SK-N-SH (cell line): ENCODE results near the gene GFPT2.

Experiments used
- CTCF ChIP-seq: fragments of 200-600 bp; sonication (generic); IDR thresholded peaks from 2 replicates; pipeline ENCODE4 v1.6.1; 2017; ENCODE audit warnings: antibody characterized with exemption, mild to moderate bottlenecking, moderate library complexity
- MXI1 ChIP-seq: IDR thresholded peaks from 2 replicates; pipeline ENCODE4 v1.6.1; 2012; ENCODE audit warnings: mild to moderate bottlenecking, low read depth, low read length, improper control_type of control experiment
- PBX3 ChIP-seq: IDR thresholded peaks from 2 replicates; pipeline ENCODE4; 2012
- RCOR1 ChIP-seq: fragments of 150-350 bp; IDR thresholded peaks from 2 replicates; pipeline ENCODE4 v1.6.1; 2017; ENCODE audit warnings: antibody characterized with exemption, low read length
- RXRA ChIP-seq: IDR thresholded peaks from 2 replicates; pipeline ENCODE4 v1.4.0; 2012; ENCODE audit warnings: low read depth, mild to moderate bottlenecking, borderline replicate concordance
- SMC3 ChIP-seq: IDR thresholded peaks from 2 replicates; pipeline ENCODE4 v1.6.1; 2012; ENCODE audit warnings: low read depth, low read length, improper control_type of control experiment
- TAF1 ChIP-seq: IDR thresholded peaks from 2 replicates; pipeline ENCODE4 v1.6.1; 2012; ENCODE audit warnings: low read depth, mild to moderate bottlenecking, low read length, moderate library complexity, borderline replicate concordance

- TF ChIP-seq CTCF (no peak), RCOR1 (no peak), PBX3 (no peak), SMC3 (no peak), TAF1 (no peak), MXI1 (no peak), RXRA (no peak)
Measured at GRCh38 chr5:180336234-180337020, 16.7 kb downstream of the GFPT2 start.
